ENCODE data around the gene TMEM198. TPM values are rescaled to one million over a fixed set of nuclear protein-coding genes. Genes with fewer than 3 reads are reported as not detected.

The TMEM198 gene
- total and polyA plus RNA-seq, 4 donors = 0.74 to 1.9 (median 1.5) TPM

DNA sequence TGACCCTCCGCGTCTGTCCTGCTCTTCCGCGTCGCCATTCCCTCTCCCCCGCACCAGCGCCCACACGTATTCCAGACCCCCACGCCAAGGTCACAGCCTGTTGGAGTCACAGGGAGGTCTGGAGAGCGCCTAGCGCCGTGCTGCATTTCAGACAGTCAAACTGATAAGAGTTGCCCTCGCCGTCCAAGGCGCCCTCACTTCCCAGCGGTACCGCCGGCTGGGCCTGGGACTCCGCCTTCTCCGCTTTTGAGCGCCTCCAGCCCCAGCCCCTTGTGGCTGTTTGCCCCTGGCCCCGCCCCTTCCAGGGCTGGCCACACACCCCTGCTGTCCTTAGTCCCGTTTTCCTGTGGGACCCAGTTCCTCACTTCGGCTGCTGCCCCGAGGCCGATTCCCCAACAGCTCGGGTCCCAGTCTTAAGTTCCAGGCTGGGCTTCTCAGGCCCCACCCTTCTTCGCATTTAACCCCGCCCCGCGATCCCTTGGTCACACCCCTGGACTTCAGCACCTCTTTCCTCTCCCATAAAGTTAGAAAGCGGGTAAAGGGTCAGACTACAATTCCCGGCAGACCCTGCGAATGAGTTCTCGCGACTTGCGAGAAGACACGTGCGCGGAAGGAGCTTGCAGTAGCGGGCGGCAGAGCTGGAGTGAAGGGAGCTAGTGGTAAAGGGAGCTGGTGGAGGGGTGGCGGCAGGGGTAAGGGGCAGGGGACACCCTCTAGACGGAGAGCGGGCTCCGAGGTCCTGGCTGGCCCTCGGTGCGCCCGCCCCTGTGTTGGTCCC lies 45.4 kb upstream of the TMEM198 start, which contains the start of gene GMPPA (continued):
- TF ChIP-seq, protein P1, sequence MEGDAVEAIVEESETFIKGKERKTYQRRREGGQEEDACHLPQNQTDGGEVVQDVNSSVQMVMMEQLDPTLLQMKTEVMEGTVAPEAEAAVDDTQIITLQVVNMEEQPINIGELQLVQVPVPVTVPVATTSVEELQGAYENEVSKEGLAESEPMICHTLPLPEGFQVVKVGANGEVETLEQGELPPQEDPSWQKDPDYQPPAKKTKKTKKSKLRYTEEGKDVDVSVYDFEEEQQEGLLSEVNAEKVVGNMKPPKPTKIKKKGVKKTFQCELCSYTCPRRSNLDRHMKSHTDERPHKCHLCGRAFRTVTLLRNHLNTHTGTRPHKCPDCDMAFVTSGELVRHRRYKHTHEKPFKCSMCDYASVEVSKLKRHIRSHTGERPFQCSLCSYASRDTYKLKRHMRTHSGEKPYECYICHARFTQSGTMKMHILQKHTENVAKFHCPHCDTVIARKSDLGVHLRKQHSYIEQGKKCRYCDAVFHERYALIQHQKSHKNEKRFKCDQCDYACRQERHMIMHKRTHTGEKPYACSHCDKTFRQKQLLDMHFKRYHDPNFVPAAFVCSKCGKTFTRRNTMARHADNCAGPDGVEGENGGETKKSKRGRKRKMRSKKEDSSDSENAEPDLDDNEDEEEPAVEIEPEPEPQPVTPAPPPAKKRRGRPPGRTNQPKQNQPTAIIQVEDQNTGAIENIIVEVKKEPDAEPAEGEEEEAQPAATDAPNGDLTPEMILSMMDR (IDR thresholded peaks at IDR 0.05; ENCODE audit: low read depth, low read length, missing input control) = no peak
- TF ChIP-seq EGR1 (IDR thresholded peaks at IDR 0.05; ENCODE audit: low read depth in 2 of 2) = no peak
- peak in 1 of 2 donors; percentile 77 for TF ChIP-seq GABPA (IDR thresholded peaks at IDR 0.05 in 1 of 2, conservative IDR thresholded peaks at IDR 0.05 in 1 of 2)
- peak; percentile 82 for TF ChIP-seq TAF1 (conservative IDR thresholded peaks at IDR 0.05)
- TF ChIP-seq, protein P2, sequence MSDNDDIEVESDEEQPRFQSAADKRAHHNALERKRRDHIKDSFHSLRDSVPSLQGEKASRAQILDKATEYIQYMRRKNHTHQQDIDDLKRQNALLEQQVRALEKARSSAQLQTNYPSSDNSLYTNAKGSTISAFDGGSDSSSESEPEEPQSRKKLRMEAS (IDR thresholded peaks at IDR 0.05) = no peak

DNA sequence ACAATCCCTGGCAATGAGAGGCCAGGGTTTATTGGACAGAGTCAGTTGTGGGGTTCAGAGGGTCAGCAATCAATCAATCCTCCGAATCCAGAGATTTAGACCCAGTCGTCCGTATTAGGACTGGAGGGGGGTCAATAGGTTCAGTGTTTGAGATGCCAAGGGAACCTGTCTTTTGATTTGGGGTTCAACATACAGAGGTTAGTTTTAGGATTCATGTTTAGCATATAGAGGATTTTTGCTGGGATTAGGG lies 44.8 kb upstream of the TMEM198 start:
- Histone ChIP-seq H3K4me1 (ENCODE audit: control insufficient read depth in 4 of 4, insufficient read depth in 4 of 4, low read length in 3 of 4) (peaks cover 6 to 32% (median 22%) of the 10 kb centered on the region in 4 donors), H3K9ac (ENCODE audit: low read depth in 1 of 2, low read length in 2 of 2) (peak overlapping the region; percentile 72 to 94), H3K4me3 (ENCODE audit: low read depth in 1 of 3, low read length in 3 of 3) (peak overlapping the region; percentile 60 to 94 (median 66)), H3K9me3 (ENCODE audit: control insufficient read depth in 4 of 4, low read length in 3 of 4) (no peaks in the 10 kb centered on the region), H3K27me3 (ENCODE audit: control insufficient read depth in 4 of 4, insufficient read depth in 4 of 4, low read length in 3 of 4) (no peaks in the 10 kb centered on the region), H3K36me3 (ENCODE audit: control insufficient read depth in 4 of 4, insufficient read depth in 3 of 4, low read depth in 1 of 4, low read length in 3 of 4) (peaks cover 2 to 11% (median 7%) of the 10 kb centered on the region in 4 donors), H3K27ac (ENCODE audit: low read depth in 1 of 2, low read length in 2 of 2) (peak overlapping the region; percentile 93 to 95)
- under 1% methylated on average over 3 of the region's 3 CpGs for WGBS
- DNase-seq (ENCODE audit: low spot score) = no peak
- TF ChIP-seq FOXA1 (IDR thresholded peaks at IDR 0.05) = no peak
- no peak for TF ChIP-seq RXRA (IDR thresholded peaks at IDR 0.05)
- no peak for TF ChIP-seq NR2F2 (IDR thresholded peaks at IDR 0.05)
- TF ChIP-seq SP1 (IDR thresholded peaks at IDR 0.05) = no peak
- TF ChIP-seq, protein P3, sequence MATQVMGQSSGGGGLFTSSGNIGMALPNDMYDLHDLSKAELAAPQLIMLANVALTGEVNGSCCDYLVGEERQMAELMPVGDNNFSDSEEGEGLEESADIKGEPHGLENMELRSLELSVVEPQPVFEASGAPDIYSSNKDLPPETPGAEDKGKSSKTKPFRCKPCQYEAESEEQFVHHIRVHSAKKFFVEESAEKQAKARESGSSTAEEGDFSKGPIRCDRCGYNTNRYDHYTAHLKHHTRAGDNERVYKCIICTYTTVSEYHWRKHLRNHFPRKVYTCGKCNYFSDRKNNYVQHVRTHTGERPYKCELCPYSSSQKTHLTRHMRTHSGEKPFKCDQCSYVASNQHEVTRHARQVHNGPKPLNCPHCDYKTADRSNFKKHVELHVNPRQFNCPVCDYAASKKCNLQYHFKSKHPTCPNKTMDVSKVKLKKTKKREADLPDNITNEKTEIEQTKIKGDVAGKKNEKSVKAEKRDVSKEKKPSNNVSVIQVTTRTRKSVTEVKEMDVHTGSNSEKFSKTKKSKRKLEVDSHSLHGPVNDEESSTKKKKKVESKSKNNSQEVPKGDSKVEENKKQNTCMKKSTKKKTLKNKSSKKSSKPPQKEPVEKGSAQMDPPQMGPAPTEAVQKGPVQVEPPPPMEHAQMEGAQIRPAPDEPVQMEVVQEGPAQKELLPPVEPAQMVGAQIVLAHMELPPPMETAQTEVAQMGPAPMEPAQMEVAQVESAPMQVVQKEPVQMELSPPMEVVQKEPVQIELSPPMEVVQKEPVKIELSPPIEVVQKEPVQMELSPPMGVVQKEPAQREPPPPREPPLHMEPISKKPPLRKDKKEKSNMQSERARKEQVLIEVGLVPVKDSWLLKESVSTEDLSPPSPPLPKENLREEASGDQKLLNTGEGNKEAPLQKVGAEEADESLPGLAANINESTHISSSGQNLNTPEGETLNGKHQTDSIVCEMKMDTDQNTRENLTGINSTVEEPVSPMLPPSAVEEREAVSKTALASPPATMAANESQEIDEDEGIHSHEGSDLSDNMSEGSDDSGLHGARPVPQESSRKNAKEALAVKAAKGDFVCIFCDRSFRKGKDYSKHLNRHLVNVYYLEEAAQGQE (IDR thresholded peaks at IDR 0.05) = no peak
- TF ChIP-seq, protein P4, sequence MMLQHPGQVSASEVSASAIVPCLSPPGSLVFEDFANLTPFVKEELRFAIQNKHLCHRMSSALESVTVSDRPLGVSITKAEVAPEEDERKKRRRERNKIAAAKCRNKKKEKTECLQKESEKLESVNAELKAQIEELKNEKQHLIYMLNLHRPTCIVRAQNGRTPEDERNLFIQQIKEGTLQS (IDR thresholded peaks at IDR 0.05) = no peak

DNA sequence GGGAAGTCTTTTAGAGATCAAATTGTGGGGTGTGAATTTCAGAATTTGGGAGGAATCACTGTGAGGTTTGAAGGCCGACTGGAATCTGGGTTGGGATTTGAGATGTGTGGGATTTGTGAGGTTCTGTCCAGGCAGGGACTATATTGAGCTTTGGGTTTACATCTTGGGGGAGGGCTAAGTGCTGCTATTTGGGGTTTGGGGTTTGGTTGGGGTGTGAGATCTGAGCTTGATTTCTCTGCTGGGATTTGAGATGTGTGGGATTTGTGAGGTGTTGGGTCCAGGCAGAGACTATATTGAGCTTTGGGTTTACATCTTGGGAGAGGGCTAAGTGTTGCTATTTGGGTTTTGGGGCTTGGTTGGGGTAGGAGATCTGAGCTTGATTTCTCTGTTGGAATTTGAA lies 44.3 kb upstream of the TMEM198 start:
- peak overlapping the region; percentile 11 to 94 (median 66) for H3K4me3 ChIP-seq (ENCODE audit: low read depth in 1 of 3, low read length in 3 of 3)
- H3K9me3 ChIP-seq (ENCODE audit: control insufficient read depth in 4 of 4, low read length in 3 of 4) = no peaks in the 10 kb centered on the region
- H3K4me1 ChIP-seq (ENCODE audit: control insufficient read depth in 4 of 4, insufficient read depth in 4 of 4, low read length in 3 of 4) = peaks cover 6 to 32% (median 22%) of the 10 kb centered on the region in 4 donors
- peaks cover 2 to 17% (median 12%) of the 10 kb centered on the region in 4 donors for H3K36me3 ChIP-seq (ENCODE audit: control insufficient read depth in 4 of 4, insufficient read depth in 3 of 4, low read depth in 1 of 4, low read length in 3 of 4)
- DNase-seq (ENCODE audit: low spot score) = no peak
- no peak overlapping the region for H3K27ac ChIP-seq (ENCODE audit: low read depth in 1 of 2, low read length in 2 of 2)
- peak overlapping the region; percentile 72 to 94 for H3K9ac ChIP-seq (ENCODE audit: low read depth in 1 of 2, low read length in 2 of 2)
- 81% methylated on average over 1 of the region's 1 CpG for WGBS
- H3K27me3 ChIP-seq (ENCODE audit: control insufficient read depth in 4 of 4, insufficient read depth in 4 of 4, low read length in 3 of 4) = no peaks in the 10 kb centered on the region
- no peak for TF ChIP-seq SP1 (IDR thresholded peaks at IDR 0.05)
- TF ChIP-seq TAF1 (conservative IDR thresholded peaks at IDR 0.05) = no peak
- no peak for TF ChIP-seq YY1 (IDR thresholded peaks at IDR 0.05)
- no peak for TF ChIP-seq FOXA2 (IDR thresholded peaks at IDR 0.05)
- no peak for TF ChIP-seq NR2F2 (IDR thresholded peaks at IDR 0.05)
- TF ChIP-seq, protein P1 (IDR thresholded peaks at IDR 0.05; ENCODE audit: low read depth, low read length, missing input control) = no peak
- TF ChIP-seq EGR1 (IDR thresholded peaks at IDR 0.05; ENCODE audit: low read depth in 2 of 2) = no peak
- no peak for TF ChIP-seq RXRA (IDR thresholded peaks at IDR 0.05)
- TF ChIP-seq, protein P5, sequence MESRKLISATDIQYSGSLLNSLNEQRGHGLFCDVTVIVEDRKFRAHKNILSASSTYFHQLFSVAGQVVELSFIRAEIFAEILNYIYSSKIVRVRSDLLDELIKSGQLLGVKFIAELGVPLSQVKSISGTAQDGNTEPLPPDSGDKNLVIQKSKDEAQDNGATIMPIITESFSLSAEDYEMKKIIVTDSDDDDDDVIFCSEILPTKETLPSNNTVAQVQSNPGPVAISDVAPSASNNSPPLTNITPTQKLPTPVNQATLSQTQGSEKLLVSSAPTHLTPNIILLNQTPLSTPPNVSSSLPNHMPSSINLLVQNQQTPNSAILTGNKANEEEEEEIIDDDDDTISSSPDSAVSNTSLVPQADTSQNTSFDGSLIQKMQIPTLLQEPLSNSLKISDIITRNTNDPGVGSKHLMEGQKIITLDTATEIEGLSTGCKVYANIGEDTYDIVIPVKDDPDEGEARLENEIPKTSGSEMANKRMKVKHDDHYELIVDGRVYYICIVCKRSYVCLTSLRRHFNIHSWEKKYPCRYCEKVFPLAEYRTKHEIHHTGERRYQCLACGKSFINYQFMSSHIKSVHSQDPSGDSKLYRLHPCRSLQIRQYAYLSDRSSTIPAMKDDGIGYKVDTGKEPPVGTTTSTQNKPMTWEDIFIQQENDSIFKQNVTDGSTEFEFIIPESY (IDR thresholded peaks at IDR 0.05) = no peak
- no peak for TF ChIP-seq RAD21 (IDR thresholded peaks at IDR 0.05)
- TF ChIP-seq, protein P2 (IDR thresholded peaks at IDR 0.05) = no peak
- TF ChIP-seq HNF4A (conservative IDR thresholded peaks at IDR 0.05) = no peak
- TF ChIP-seq FOXA1 (IDR thresholded peaks at IDR 0.05) = no peak
